Astrocyte of the hippocampus (primary cell): ENCODE data around the gene MYEF2.

Source experiments
- DNase-seq: peaks from one replicate; pipeline ENCODE4 v3.0.0; 2011; ENCODE audit warnings: low read depth, low spot score

Gene MYEF2

GRCh38 chr15:48147358-48147757 lies 30.7 kb downstream of the MYEF2 start:
- no peak for DNase-seq

GRCh38 chr15:48145923-48146322 lies 32.2 kb downstream of the MYEF2 start:
- no peak for DNase-seq

GRCh38 chr15:48144889-48145288 lies 33.2 kb downstream of the MYEF2 start:
- DNase-seq, result peak; percentile 40

- peak; percentile 3 for DNase-seq
These were observed 34.2 kb downstream of the MYEF2 start for GRCh38 chr15:48143856-48144255.

- no peak for DNase-seq
These were observed 45.2 kb downstream of the MYEF2 start for GRCh38 chr15:48132874-48133273.

GRCh38 chr15:48131324-48131723 lies 46.8 kb downstream of the MYEF2 start:
- no peak for DNase-seq

- DNase-seq, result no peak
These were observed 51.3 kb downstream of the MYEF2 start for GRCh38 chr15:48126667-48127355.

- no peak for DNase-seq
These were observed 56.2 kb downstream of the MYEF2 start for GRCh38 chr15:48121849-48122248.

- DNase-seq, result no peak
These were observed 57.4 kb downstream of the MYEF2 start, which contains the start of gene SLC24A5 for GRCh38 chr15:48120745-48121144. Gene SLC24A5, plus strand, starts transcription at chr15:48120990. Its CDS starts 55 bp downstream, at chr15:48121045.

GRCh38 chr15:48119277-48119676 lies 58.8 kb downstream of the MYEF2 start:
- no peak for DNase-seq

GRCh38 chr15:48112242-48112641 lies 65.9 kb downstream of the MYEF2 start:
- peak; percentile 49 for DNase-seq

GRCh38 chr15:48109856-48110531 lies 68.1 kb downstream of the MYEF2 start:
- no peak for DNase-seq

- no peak for DNase-seq
These were observed 68.9 kb downstream of the MYEF2 start for GRCh38 chr15:48109212-48109611.

GRCh38 chr15:48105936-48106335 lies 72.2 kb downstream of the MYEF2 start:
- no peak for DNase-seq

GRCh38 chr15:48103647-48104046 lies 74.4 kb downstream of the MYEF2 start:
- no peak for DNase-seq

- DNase-seq, result peak; percentile 35
These were observed 75.9 kb downstream of the MYEF2 start for GRCh38 chr15:48102167-48102566.

GRCh38 chr15:48101376-48101961 lies 76.6 kb downstream of the MYEF2 start:
- DNase-seq, result no peak

GRCh38 chr15:48097264-48097663 lies 80.8 kb downstream of the MYEF2 start:
- DNase-seq, result no peak

- DNase-seq, result peak; percentile 73
These were observed 81.3 kb downstream of the MYEF2 start for GRCh38 chr15:48096813-48097212.

GRCh38 chr15:48096355-48096786 lies 81.7 kb downstream of the MYEF2 start:
- DNase-seq, result no peak

- no peak for DNase-seq
These were observed 86.6 kb downstream of the MYEF2 start for GRCh38 chr15:48091522-48091921.

GRCh38 chr15:48090666-48091065 lies 87.4 kb downstream of the MYEF2 start:
- DNase-seq, result no peak

GRCh38 chr15:48090115-48090514 lies 88.0 kb downstream of the MYEF2 start:
- no peak for DNase-seq
